AG09319 (cell line): Measurements from ENCODE around the gene FMN2.

Experiments used
- DNase-seq: peaks from one replicate; pipeline ENCODE4 v3.0.0-alpha.2; 2010; ENCODE audit warnings: low read depth; ENCODE audit errors: extremely low read depth
- TF ChIP-seq, protein P1 (sequence below): IDR thresholded peaks from 2 replicates; pipeline ENCODE4 v1.5.1; 2011; ENCODE audit warnings: low read depth, mild to moderate bottlenecking, inconsistent platforms, low read length, moderate library complexity

FMN2 gene

DNA sequence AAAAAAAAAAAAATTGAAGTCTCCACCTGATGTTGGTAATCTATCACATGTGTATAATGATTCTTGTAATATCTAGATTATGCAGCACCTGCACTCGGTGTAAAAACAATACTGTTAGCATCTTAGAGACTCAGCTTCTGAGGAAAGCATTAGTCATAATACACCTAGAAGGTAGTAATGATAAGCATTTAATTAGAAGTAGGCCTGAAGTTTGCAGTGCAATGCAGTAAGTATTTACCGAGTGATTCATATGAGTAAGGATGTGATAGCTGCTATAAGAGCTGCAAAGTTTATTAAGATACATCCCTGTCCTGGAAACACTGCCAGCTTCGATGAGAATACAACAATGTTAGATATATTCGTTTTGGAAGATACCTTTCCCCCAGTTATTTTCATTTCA is 323.8 kb downstream of the FMN2 start:
- no peak for DNase-seq
- TF ChIP-seq, protein P1, sequence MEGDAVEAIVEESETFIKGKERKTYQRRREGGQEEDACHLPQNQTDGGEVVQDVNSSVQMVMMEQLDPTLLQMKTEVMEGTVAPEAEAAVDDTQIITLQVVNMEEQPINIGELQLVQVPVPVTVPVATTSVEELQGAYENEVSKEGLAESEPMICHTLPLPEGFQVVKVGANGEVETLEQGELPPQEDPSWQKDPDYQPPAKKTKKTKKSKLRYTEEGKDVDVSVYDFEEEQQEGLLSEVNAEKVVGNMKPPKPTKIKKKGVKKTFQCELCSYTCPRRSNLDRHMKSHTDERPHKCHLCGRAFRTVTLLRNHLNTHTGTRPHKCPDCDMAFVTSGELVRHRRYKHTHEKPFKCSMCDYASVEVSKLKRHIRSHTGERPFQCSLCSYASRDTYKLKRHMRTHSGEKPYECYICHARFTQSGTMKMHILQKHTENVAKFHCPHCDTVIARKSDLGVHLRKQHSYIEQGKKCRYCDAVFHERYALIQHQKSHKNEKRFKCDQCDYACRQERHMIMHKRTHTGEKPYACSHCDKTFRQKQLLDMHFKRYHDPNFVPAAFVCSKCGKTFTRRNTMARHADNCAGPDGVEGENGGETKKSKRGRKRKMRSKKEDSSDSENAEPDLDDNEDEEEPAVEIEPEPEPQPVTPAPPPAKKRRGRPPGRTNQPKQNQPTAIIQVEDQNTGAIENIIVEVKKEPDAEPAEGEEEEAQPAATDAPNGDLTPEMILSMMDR: no peak

DNA sequence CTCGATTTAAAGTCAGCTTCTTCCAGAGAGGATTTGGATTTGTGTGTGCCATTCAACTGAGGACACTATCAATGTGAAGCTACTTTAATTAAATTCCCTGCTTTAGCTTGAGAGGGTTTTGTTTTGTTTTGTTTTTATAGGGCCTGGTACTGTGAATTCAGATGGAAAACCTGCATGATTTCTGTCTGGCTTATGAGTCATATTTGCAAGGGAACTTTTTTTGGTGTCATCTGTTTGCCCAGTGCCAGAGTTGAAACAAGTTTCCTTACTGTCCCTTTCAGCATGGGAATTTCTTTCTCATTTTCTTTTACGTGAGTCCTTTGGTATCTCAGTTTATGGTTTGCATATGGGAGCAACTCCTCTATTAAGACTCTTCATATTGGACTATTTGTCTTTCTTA is 325.6 kb downstream of the FMN2 start:
- TF ChIP-seq, protein P1: no peak
- DNase-seq: no peak

DNA sequence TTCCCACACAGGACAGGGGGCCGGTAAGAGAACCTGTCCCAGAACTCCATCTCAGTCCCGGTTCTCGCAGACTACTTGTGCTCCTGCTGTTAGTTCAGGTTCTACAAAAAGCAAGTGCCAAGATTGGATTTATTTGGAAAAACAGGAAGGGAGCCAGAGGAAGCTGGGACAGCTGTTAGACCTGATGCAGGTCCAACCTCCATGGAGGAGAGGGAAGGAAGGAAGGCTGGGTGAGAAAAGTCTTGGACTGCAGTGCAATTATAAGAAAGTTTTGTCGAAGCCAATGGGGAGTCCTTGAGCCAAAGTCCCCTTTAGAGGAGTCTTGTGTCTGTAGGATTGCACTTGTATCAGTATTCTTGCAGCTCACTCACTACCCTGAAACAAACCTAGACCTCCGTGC is 329.1 kb downstream of the FMN2 start:
- DNase-seq: no peak
- TF ChIP-seq, protein P1: no peak

DNA sequence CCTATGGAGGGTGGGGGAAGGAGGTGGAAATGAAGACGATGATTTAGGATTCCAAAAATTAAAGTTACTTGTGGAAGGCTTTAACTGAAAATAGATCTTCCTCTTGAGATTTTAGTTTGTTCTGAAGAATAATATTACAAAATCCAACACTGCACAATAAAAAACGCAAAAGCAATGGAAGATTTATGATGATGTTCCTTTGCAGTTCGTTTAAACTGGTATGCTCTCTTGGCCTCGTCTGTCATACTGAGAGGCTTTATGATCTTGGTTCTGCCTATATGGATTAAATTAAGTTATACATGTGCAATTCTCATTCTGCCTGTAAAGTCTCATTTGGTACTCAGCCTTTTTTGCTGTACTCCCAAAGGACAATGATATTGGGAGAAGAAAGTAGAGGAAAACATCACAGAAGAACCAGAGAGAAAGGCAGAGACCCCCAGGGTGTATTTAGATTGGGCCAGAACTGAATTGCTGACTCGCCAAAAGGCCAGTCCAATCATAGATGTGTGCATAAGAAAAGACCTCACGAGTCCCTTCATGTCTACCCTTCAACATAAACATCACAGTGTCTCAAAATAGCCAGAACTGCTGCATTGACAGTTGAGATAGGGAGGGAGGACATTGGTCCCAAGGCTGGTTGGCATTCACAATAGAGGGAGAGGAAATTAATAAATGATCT is 331.7 kb downstream of the FMN2 start:
- TF ChIP-seq, protein P1: no peak
- no peak for DNase-seq

DNA sequence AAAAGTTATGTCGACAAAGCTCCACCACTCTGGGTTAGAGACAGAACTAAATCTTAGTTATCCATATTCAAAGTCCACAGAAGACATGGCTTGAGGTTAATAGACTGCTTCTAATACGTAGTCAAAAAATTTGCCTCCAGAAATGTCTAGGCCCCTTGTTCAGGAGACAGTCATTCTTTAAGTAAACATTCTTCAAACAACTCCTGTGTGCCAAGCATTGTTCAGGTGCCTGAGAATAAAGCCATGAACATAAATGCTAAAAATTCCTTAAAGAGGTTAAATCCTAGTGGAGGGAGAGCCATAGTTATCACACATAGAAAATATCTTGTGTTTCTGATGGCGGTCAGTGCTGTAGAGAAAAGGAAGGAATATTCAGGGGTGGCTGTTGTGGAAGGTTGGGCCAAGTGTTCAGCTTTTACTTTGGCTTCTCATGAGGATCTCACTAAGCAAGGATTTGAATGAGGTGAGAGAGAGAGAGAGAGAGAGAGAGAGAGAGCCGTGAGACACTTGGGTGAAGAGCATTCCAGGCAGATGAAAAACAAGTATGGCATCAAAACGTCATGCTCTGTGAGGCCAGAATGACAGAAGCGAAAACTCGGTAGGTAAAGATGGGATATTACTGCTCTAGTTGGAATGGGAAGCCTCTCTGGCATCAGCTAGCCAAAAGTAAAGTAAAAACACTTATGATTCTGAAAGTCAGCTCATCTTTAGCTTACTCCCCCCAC is 333.2 kb downstream of the FMN2 start:
- TF ChIP-seq, protein P1: no peak
- no peak for DNase-seq

DNA sequence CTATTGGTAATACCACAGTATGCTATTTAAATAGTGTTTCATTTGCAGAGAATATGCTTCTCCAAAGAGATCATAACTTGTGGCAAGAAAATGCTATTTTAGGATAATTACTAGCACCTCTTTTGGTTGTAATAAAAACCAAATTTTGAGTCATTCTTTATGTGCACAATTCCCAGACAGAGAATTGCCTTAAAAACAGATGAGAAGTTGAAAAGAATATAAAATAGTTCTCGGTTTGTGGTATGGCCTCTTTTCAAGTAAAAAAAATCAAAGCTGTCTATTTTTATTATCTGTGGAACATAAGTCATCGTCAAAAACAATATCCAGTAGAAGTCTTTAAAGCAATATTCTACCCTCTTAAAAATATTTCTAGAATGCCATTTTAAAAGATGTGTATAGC is 334.4 kb downstream of the FMN2 start:
- no peak for DNase-seq
- TF ChIP-seq, protein P1: no peak

DNA sequence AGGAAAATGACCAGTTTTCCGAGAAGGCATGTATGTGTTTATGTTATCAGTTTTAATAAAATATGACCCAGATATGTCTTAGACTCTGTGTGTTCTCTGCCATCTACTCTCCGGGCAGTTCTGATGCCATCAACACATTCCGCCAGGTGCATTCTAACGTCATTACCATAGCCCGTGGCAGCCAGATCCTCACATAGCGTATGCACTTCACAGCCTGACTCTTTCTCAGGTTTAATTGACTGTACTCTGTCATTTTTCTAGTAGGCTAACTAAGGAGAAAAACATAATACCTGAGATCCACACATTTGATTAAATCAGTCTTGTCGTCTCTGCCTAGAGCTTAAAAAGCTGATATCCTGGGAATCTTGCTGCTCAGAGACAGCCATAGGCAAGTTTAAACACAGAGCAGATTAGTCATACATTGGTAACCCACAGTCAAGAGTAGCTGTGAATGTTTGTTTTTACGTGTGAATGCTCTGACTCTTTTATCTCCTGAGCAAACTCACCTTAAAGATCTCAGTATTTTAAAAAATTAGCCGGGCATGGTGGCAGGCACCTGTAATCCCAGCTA is 344.4 kb downstream of the FMN2 start:
- TF ChIP-seq, protein P1: no peak
- no peak for DNase-seq
